Measurements from ENCODE around the gene DNAH17. TPM values are rescaled to one million over a fixed set of nuclear protein-coding genes. Genes with fewer than 3 reads are reported as not detected.

The DNAH17 gene
- total RNA-seq, 4 donors from 2014 or later = under 0.01 TPM; not detected in 3

- Histone ChIP-seq H3K27ac (no peak overlapping the region), H3K4me1 (peaks cover 0 to 6% (median 1%) of the 10 kb centered on the region in 4 donors), H3K4me3 (no peak overlapping the region), H3K36me3 (no peaks in the 10 kb centered on the region), H3K9me3 (no peaks in the 10 kb centered on the region), H3K27me3 (no peaks in the 10 kb centered on the region)
- in situ Hi-C loops (cut with MboI; ENCODE audit: low pct_ligation_motif_present in 1 of 4, low pct_unique_long_range_greater_than_20kb in 1 of 4, low sequenced_read_pairs in 3 of 4) (no loop called here), intact Hi-C loops (cut with DNase I; ENCODE audit: low total_unique reads) (no loop called here)
- TF ChIP-seq POLR2A (IDR thresholded peaks at IDR 0.05) (no peak), EP300 (IDR thresholded peaks at IDR 0.05; ENCODE audit: low read depth) (no peak), CTCF (IDR thresholded peaks at IDR 0.05) (no peak), POLR2AphosphoS5 (IDR thresholded peaks at IDR 0.05) (no peak)
- DNase-seq = no peak
- 79 to 84% methylated on average over 4 to 5 of the region's 5 CpGs for WGBS, 2 donors (ENCODE audit: low coverage in 1 of 2)
Observed at GRCh38 chr17:78599419-78599818, 22.2 kb upstream of the DNAH17 start.

- Histone ChIP-seq H3K9me3 (no peaks in the 10 kb centered on the region), H3K27me3 (no peaks in the 10 kb centered on the region), H3K36me3 (no peaks in the 10 kb centered on the region), H3K4me3 (no peak overlapping the region), H3K4me1 (peaks cover 0 to 6% (median 1%) of the 10 kb centered on the region in 4 donors), H3K27ac (no peak overlapping the region)
- intact Hi-C loops (cut with DNase I; ENCODE audit: low total_unique reads) = no loop called here
- in situ Hi-C loops (cut with MboI; ENCODE audit: low pct_ligation_motif_present in 1 of 4, low pct_unique_long_range_greater_than_20kb in 1 of 4, low sequenced_read_pairs in 3 of 4) = no loop called here
- TF ChIP-seq POLR2AphosphoS5 (IDR thresholded peaks at IDR 0.05) (no peak), POLR2A (IDR thresholded peaks at IDR 0.05) (no peak), CTCF (IDR thresholded peaks at IDR 0.05) (no peak), EP300 (IDR thresholded peaks at IDR 0.05; ENCODE audit: low read depth) (no peak)
- 49 to 64% methylated on average over 3 to 9 of the region's 9 CpGs for WGBS, 2 donors (ENCODE audit: low coverage in 1 of 2)
- DNase-seq = no peak
Observed at GRCh38 chr17:78598013-78598471, 20.8 kb upstream of the DNAH17 start.

- no peaks in the 10 kb centered on the region for H3K27me3 ChIP-seq
- no peaks in the 10 kb centered on the region for H3K9me3 ChIP-seq
- TF ChIP-seq POLR2A (IDR thresholded peaks at IDR 0.05) = no peak
- TF ChIP-seq EP300 (IDR thresholded peaks at IDR 0.05; ENCODE audit: low read depth) = no peak
- no peak for TF ChIP-seq POLR2AphosphoS5 (IDR thresholded peaks at IDR 0.05)
- no peak for TF ChIP-seq CTCF (IDR thresholded peaks at IDR 0.05)
- intact Hi-C loops (cut with DNase I; ENCODE audit: low total_unique reads) (no loop called here), in situ Hi-C loops (cut with MboI; ENCODE audit: low pct_ligation_motif_present in 1 of 4, low pct_unique_long_range_greater_than_20kb in 1 of 4, low sequenced_read_pairs in 3 of 4) (no loop called here)
- WGBS, 2 donors (ENCODE audit: low coverage in 1 of 2) = 81 to 84% methylated on average over 9 to 12 of the region's 12 CpGs
- H3K27ac ChIP-seq = no peak overlapping the region
- peaks cover 0 to 11% (median 8%) of the 10 kb centered on the region in 4 donors for H3K4me1 ChIP-seq
- DNase-seq = no peak
- H3K36me3 ChIP-seq = no peaks in the 10 kb centered on the region
- H3K4me3 ChIP-seq = no peak overlapping the region
Observed at GRCh38 chr17:78596871-78597764, 19.9 kb upstream of the DNAH17 start.

GRCh38 chr17:78595135-78595810 lies 18.1 kb upstream of the DNAH17 start:
- WGBS, 2 donors (ENCODE audit: low coverage in 1 of 2) = 89 to 90% methylated on average over 5 to 9 of the region's 9 CpGs
- no peaks in the 10 kb centered on the region for H3K36me3 ChIP-seq
- DNase-seq = no peak
- no peak overlapping the region for H3K27ac ChIP-seq
- intact Hi-C loops (cut with DNase I; ENCODE audit: low total_unique reads) (no loop called here), in situ Hi-C loops (cut with MboI; ENCODE audit: low pct_ligation_motif_present in 1 of 4, low pct_unique_long_range_greater_than_20kb in 1 of 4, low sequenced_read_pairs in 3 of 4) (no loop called here)
- no peaks in the 10 kb centered on the region for H3K27me3 ChIP-seq
- no peaks in the 10 kb centered on the region for H3K9me3 ChIP-seq
- H3K4me3 ChIP-seq = no peak overlapping the region
- TF ChIP-seq POLR2AphosphoS5 (IDR thresholded peaks at IDR 0.05) (no peak), EP300 (IDR thresholded peaks at IDR 0.05; ENCODE audit: low read depth) (no peak), POLR2A (IDR thresholded peaks at IDR 0.05) (no peak), CTCF (IDR thresholded peaks at IDR 0.05) (no peak)
- H3K4me1 ChIP-seq = peaks cover 0 to 16% (median 10%) of the 10 kb centered on the region in 4 donors

All from transverse colon (tissue), 4 donors.